Liver (tissue), 9 donors: ENCODE measurements around the gene FHDC1. TPM values are rescaled to one million over a fixed set of nuclear protein-coding genes. Genes with fewer than 3 reads are reported as not detected.

Experiments used
- DNase-seq: peaks from one replicate; pipeline ENCODE4 v3.0.0-alpha.2; 2017; ENCODE audit warnings: low spot score
- H3K27ac ChIP-seq, 2 donors: one replicate each; pipeline ENCODE4 v1.7.0; 2013; ENCODE audit warnings: inconsistent platforms in 2 of 2, low read length in 2 of 2, control low read depth in 1 of 2, low read depth in 1 of 2, mild to moderate bottlenecking in 1 of 2
- H3K27me3 ChIP-seq, 4 donors: one replicate each; pipeline versions ENCODE4 v1.6.1 to v1.7.0; 2013; ENCODE audit warnings: low read length in 3 of 4, inconsistent platforms in 1 of 4, mild to moderate bottlenecking in 1 of 4, moderate library complexity in 1 of 4; ENCODE audit not compliant: control insufficient read depth in 4 of 4, insufficient read depth in 4 of 4
- H3K36me3 ChIP-seq, 4 donors: one replicate each; pipeline versions ENCODE4 v1.6.1 to v1.7.0; 2013; ENCODE audit warnings: low read length in 3 of 4, mild to moderate bottlenecking in 3 of 4, low read depth in 1 of 4, moderate library complexity in 1 of 4; ENCODE audit not compliant: control insufficient read depth in 4 of 4, insufficient read depth in 3 of 4
- H3K4me1 ChIP-seq, 4 donors: one replicate each; pipeline versions ENCODE4 v1.6.1 to v1.7.0; 2013; ENCODE audit warnings: low read length in 3 of 4, mild to moderate bottlenecking in 3 of 4, moderate library complexity in 1 of 4; ENCODE audit not compliant: control insufficient read depth in 4 of 4, insufficient read depth in 4 of 4
- H3K4me3 ChIP-seq, 3 donors: one replicate each; pipeline versions ENCODE4 v1.6.1 to v1.7.0; 2013; ENCODE audit warnings: low read length in 3 of 3, control low read depth in 1 of 3, low read depth in 1 of 3, mild to moderate bottlenecking in 1 of 3
- H3K9ac ChIP-seq, 2 donors: one replicate each; pipeline ENCODE4 v1.7.0; 2013; ENCODE audit warnings: low read length in 2 of 2, mild to moderate bottlenecking in 2 of 2, moderate library complexity in 2 of 2, control low read depth in 1 of 2, low read depth in 1 of 2
- H3K9me3 ChIP-seq, 4 donors: one replicate each; pipeline versions ENCODE4 v1.6.1 to v1.7.0; 2013; ENCODE audit warnings: low read length in 3 of 4; ENCODE audit not compliant: control insufficient read depth in 4 of 4
- ATF3 ChIP-seq: IDR thresholded peaks from 2 replicates; pipeline ENCODE4 v1.6.1; 2016; ENCODE audit warnings: antibody characterized with exemption
- CTCF ChIP-seq: fragments of 150-350 bp; IDR thresholded peaks from 2 replicates; pipeline ENCODE4 v1.5.1; 2017; ENCODE audit warnings: improper control_type of control experiment, low read depth, low read length; ENCODE audit not compliant: missing input control
- EGR1 ChIP-seq, 2 donors: IDR thresholded peaks; 2 replicates each; pipeline ENCODE4 v1.6.1; 2016 to 2018; ENCODE audit warnings: antibody characterized with exemption in 2 of 2, low read depth in 2 of 2
- FOXA1 ChIP-seq: IDR thresholded peaks from 2 replicates; pipeline ENCODE4 v1.6.1; 2016; ENCODE audit warnings: antibody characterized with exemption
- FOXA2 ChIP-seq: IDR thresholded peaks from 2 replicates; pipeline ENCODE4 v1.6.1; 2016; ENCODE audit warnings: antibody characterized with exemption
- GABPA ChIP-seq, 2 donors: IDR thresholded peaks in 1 of 2; conservative IDR thresholded peaks in 1 of 2; 2 replicates each; pipeline ENCODE4 v1.6.1; 2016; ENCODE audit warnings: antibody characterized with exemption in 2 of 2, mild to moderate bottlenecking in 1 of 2, moderate library complexity in 1 of 2
- HNF4A ChIP-seq, 2 donors: conservative IDR thresholded peaks; 2 replicates each; pipeline ENCODE4 v1.6.1; 2016; ENCODE audit warnings: antibody characterized with exemption in 2 of 2, mild to moderate bottlenecking in 2 of 2
- HNF4G ChIP-seq: IDR thresholded peaks from 2 replicates; pipeline ENCODE4 v1.6.1; 2016; ENCODE audit warnings: antibody characterized with exemption
- JUND ChIP-seq, 2 donors: IDR thresholded peaks; 2 replicates each; pipeline ENCODE4 v1.6.1; 2016; ENCODE audit warnings: antibody characterized with exemption in 2 of 2
- MAX ChIP-seq: IDR thresholded peaks from 2 replicates; pipeline ENCODE4 v1.6.1; 2016; ENCODE audit warnings: antibody characterized with exemption
- NR2F2 ChIP-seq: IDR thresholded peaks from 2 replicates; pipeline ENCODE4 v1.6.1; 2016; ENCODE audit warnings: antibody characterized with exemption
- RAD21 ChIP-seq, 2 donors: IDR thresholded peaks; 2 replicates each; pipeline ENCODE4 v1.6.1; 2016; ENCODE audit warnings: antibody characterized with exemption in 2 of 2, mild to moderate bottlenecking in 2 of 2
- REST ChIP-seq: IDR thresholded peaks from 2 replicates; pipeline ENCODE4 v1.6.1; 2016; ENCODE audit warnings: antibody characterized with exemption, mild to moderate bottlenecking
- RXRA ChIP-seq, 2 donors: IDR thresholded peaks; 2 replicates each; pipeline ENCODE4 v1.6.1; 2017 to 2018; ENCODE audit warnings: antibody characterized with exemption in 2 of 2, mild to moderate bottlenecking in 1 of 2
- SP1 ChIP-seq: IDR thresholded peaks from 2 replicates; pipeline ENCODE4 v1.6.1; 2018; ENCODE audit warnings: antibody characterized with exemption, mild to moderate bottlenecking
- TAF1 ChIP-seq: conservative IDR thresholded peaks from 2 replicates; pipeline ENCODE4 v1.6.1; 2016; ENCODE audit warnings: antibody characterized with exemption, mild to moderate bottlenecking
- YY1 ChIP-seq: IDR thresholded peaks from 2 replicates; pipeline ENCODE4 v1.6.1; 2016; ENCODE audit warnings: antibody characterized with exemption, mild to moderate bottlenecking
- ZBTB33 ChIP-seq: IDR thresholded peaks from 2 replicates; pipeline ENCODE4 v1.6.1; 2016; ENCODE audit warnings: antibody characterized with exemption
- WGBS: extraction: QIAGEN DNeasy Blood & Tissue Kit; methylation state at CpG from one replicate; pipeline ENCODE4 v1.1.7; 2013; 5-methylcytosine and 5-hydroxymethylcytosine counted together
- polyA plus RNA-seq, 2 donors: library from polyadenylated mRNA; stranded (reverse) in 1 of 2; unstranded in 1 of 2; fragments of 200-250 nt in 1 of 2; fragments of >200 nt in 1 of 2; fragmentation: Nextera tagmentation in 1 of 2; extraction: Ambion mirVana in 1 of 2; gene quantifications; one replicate each; pipeline versions ENCODE4 v1.2.1 to v1.2.3, GENCODE V29; 2013 to 2015
- total RNA-seq, 2 donors: library from RNA; depleted of rRNA; stranded (reverse); fragments of >200 nt; gene quantifications; one replicate each; pipeline ENCODE4 v1.2.3, GENCODE V29; 2014
- donor health status: healthy.
- donor health status: healthy.
- donor health status: healthy.
- donor health status: healthy.
- donor health status: healthy.

FHDC1 gene
- total and polyA plus RNA-seq, 4 donors, result 0.06 to 33.0 (median 0.11) TPM

- H3K9me3 ChIP-seq, result no peaks in the 10 kb centered on the region
- 97% methylated on average over 4 of the region's 4 CpGs for WGBS
- no peaks in the 10 kb centered on the region for H3K27me3 ChIP-seq
- no peak for DNase-seq
- no peaks in the 10 kb centered on the region for H3K36me3 ChIP-seq
- no peaks in the 10 kb centered on the region for H3K4me1 ChIP-seq
- no peak overlapping the region for H3K9ac ChIP-seq
- H3K27ac ChIP-seq, result no peak overlapping the region
- TF ChIP-seq JUND (IDR thresholded peaks at IDR 0.05) (no peak), REST (no peak), GABPA (IDR thresholded peaks at IDR 0.05 in 1 of 2, conservative IDR thresholded peaks at IDR 0.05 in 1 of 2) (no peak), FOXA1 (no peak), MAX (no peak), HNF4A (conservative IDR thresholded peaks at IDR 0.05) (no peak), HNF4G (no peak), YY1 (no peak), NR2F2 (no peak), ZBTB33 (no peak), ATF3 (no peak), SP1 (no peak), RXRA (IDR thresholded peaks at IDR 0.05) (no peak), TAF1 (no peak), EGR1 (IDR thresholded peaks at IDR 0.05; ENCODE audit: low read depth in 2 of 2) (no peak), FOXA2 (no peak), CTCF (no peak), RAD21 (IDR thresholded peaks at IDR 0.05) (no peak)
- H3K4me3 ChIP-seq, result no peak overlapping the region
Measured at GRCh38 chr4:152928286-152928685, 7.8 kb upstream of the FHDC1 start.
